Measurements from ENCODE around the gene PPP1R15B.

PPP1R15B gene

DNA sequence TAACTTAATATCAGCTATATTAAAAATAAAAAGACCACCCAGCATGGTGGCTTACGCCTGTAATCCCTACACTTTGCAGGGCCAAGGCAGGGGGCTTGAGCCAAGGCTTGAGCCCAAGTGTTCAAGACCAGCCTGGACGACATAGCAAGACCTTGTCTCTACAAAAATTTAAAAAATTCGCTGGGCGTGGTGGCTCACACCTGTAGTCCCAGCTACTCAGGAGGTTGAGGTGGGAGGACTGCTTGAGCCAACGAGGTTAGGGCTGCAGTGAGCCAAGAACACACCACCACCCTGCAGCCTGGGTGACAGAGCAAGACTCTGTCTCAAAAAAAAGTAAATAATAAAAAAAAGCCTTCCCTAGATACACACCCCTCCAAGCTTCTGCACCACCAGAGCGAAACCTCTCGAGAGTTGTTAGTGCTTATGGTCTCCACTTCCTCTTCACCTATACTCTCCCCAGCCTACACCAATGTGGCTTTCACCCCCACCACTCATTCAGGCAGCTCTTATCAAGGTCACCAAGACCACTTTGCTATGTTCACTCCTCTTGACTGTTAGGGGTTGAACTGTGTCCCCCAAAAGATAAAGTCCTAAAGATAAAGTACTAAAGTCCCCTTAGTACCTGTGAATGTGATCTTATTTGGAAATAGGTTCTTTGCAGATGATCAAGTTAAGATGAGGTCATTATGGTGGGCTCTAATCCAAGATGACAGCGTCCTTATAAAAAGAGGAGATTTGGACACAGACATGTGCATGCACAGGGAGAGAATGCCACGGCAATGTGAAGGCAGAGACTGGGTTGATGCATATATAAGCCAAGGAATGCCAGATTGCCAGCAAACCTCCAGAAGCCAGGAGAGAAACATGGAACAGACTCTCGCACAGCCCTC lies 6.8 kb upstream of the PPP1R15B start:
- TF ChIP-seq, protein P1, sequence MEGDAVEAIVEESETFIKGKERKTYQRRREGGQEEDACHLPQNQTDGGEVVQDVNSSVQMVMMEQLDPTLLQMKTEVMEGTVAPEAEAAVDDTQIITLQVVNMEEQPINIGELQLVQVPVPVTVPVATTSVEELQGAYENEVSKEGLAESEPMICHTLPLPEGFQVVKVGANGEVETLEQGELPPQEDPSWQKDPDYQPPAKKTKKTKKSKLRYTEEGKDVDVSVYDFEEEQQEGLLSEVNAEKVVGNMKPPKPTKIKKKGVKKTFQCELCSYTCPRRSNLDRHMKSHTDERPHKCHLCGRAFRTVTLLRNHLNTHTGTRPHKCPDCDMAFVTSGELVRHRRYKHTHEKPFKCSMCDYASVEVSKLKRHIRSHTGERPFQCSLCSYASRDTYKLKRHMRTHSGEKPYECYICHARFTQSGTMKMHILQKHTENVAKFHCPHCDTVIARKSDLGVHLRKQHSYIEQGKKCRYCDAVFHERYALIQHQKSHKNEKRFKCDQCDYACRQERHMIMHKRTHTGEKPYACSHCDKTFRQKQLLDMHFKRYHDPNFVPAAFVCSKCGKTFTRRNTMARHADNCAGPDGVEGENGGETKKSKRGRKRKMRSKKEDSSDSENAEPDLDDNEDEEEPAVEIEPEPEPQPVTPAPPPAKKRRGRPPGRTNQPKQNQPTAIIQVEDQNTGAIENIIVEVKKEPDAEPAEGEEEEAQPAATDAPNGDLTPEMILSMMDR (IDR thresholded peaks at IDR 0.05; ENCODE audit: control extremely low read depth, extremely low read depth, low read depth, missing control alignments) = no peak
- ChIA-PET POLR2A (no interaction called here), CTCF (interaction anchor here (0.7 to 3.6 kb wide), 6 partner anchors 8 to 389 kb away, joined by 3 to 30 read pairs (median 8); no protein-coding TSS in a partner anchor)
- DNase-seq (ENCODE audit: extremely low spot score) = peak; percentile 57

DNA sequence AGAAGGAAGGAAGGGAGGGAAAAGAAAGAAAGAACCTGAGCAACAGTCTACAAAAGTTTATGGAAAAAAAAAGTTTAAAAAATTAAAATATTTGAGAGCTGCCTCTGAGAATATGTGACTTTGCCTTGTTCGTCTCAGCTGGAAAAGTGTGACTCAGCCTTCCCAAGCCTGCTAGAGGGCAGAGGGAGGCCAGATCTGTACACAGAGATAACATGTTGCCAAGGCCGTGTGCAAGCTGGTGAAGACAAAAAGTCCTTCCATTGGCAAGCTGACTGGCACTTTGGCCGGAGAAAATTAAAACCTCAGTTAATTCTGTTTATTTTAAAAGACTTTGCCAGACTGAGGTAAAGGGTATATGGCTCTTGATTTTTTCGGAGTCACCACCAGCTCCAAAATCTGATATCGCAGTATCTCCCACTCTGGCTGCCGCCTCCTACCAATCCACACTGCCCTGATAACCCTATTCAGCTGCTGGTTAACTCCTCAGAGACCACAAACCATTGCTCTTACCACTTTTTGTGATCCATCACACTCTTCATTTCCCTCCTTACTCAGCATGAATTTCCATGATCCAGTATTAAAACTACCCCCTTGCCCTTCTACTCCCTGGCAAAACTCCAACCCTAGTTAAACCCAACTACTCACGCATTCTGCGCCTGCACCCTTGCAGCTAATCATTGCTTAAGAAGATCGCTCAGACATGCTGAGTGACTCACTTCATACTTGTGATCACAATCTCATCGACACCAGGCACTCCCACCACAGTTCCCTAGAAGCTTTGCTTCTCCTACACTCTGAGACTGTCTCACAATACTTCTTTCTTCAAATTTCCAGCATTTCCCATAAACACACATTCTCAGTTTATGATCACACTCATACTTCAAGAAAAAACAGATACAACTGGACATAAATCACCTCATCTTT lies 5.7 kb upstream of the PPP1R15B start:
- CTCF ChIA-PET = interaction anchor here (0.9 to 3.6 kb wide), 5 partner anchors 14 to 86 kb away, joined by 3 to 30 read pairs (median 11); no protein-coding TSS in a partner anchor
- POLR2A ChIA-PET = no interaction called here
- TF ChIP-seq, protein P1 (IDR thresholded peaks at IDR 0.05; ENCODE audit: control extremely low read depth, extremely low read depth, low read depth, missing control alignments) = no peak
- DNase-seq (ENCODE audit: extremely low spot score) = no peak

DNA sequence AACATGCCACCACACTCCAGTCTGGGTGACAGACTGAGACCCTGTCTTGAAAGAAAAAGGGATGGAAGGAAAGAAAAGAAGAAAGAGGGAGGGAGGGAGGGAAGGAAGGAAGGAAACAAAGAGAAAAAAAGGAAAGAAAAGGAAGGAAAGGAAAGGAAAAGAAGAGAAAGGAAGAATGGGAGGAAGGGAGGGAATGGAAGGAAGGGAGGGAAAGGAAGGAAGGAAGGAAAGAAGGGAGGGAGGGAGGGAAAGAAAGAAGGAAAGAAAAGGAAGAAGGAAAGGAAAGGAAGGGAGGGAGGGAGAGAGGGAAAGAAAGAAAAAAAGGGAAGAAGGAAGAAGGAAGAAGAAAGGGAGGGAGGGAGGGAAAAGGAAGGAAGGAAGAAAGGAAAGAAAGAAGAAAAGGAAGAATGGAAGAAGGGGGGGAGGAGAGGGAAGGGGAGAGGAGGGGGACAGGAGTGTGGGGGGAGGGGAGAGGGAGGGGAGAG lies 5.0 kb upstream of the PPP1R15B start:
- DNase-seq (ENCODE audit: extremely low spot score) = no peak
- CTCF ChIA-PET = interaction anchor here (0.9 to 3.6 kb wide), 4 partner anchors 15 to 87 kb away, joined by 5 to 30 read pairs (median 12); no protein-coding TSS in a partner anchor
- TF ChIP-seq, protein P1 (IDR thresholded peaks at IDR 0.05; ENCODE audit: control extremely low read depth, extremely low read depth, low read depth, missing control alignments) = no peak
- POLR2A ChIA-PET = no interaction called here

DNA sequence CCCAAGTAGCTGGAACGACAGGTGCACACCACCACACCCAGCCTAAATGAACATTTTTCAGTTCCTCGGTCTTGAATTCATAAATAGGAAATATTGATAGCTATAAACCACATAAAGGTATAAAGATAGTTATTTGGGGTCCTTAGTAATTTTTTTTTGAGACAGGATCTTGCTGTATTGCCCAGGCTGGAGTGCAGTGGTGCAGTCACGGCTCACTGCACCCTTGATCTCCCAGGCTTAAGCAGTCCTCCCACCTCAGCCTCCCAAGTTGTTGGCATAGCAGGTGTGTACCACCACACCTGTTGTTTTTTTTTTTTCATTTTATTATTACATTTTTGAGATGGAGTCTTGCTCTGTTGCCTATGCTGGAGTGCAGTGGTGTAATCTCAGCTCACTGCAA lies 3.7 kb upstream of the PPP1R15B start:
- POLR2A ChIA-PET = interaction anchor here (0.6 kb wide), 1 partner anchor 144 kb away, joined by 4 read pairs; no protein-coding TSS in a partner anchor
- CTCF ChIA-PET = interaction anchor here (2.0 to 3.9 kb wide), 3 partner anchors 14 to 392 kb away, joined by 6 to 54 read pairs (median 15); no protein-coding TSS in a partner anchor

DNA sequence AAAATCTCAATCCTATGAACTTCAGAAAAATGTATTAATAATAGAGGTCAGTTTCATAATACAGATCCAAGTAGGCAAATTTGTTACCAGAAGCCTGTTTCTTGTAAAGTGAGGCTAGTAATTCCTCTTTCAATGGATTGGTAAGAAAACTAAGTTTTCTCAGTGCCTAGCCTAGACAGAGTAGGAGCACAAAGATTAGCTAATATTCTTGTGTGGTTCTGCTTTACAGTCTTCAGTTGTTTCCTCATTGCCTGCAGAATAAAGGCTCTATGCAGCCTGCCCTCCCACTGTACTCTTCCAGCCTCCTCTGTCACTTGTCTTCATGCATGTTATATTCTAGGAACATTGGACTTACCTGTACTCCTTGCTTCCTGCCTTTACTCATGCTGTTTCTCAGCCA lies 2.4 kb upstream of the PPP1R15B start:
- POLR2A ChIA-PET = no interaction called here
- CTCF ChIA-PET = interaction anchor here (0.9 to 3.9 kb wide), 6 partner anchors 15 to 393 kb away, joined by 3 to 54 read pairs (median 8); no protein-coding TSS in a partner anchor
- no peak for DNase-seq (ENCODE audit: extremely low spot score)
- TF ChIP-seq, protein P1 (IDR thresholded peaks at IDR 0.05; ENCODE audit: control extremely low read depth, extremely low read depth, low read depth, missing control alignments) = no peak

More for the DNA sequence above, 3.7 kb upstream of the PPP1R15B start:
- TF ChIP-seq, protein P1 (IDR thresholded peaks at IDR 0.05; ENCODE audit: control extremely low read depth, extremely low read depth, low read depth, missing control alignments) = no peak
- no peak for DNase-seq (ENCODE audit: extremely low spot score)

DNA sequence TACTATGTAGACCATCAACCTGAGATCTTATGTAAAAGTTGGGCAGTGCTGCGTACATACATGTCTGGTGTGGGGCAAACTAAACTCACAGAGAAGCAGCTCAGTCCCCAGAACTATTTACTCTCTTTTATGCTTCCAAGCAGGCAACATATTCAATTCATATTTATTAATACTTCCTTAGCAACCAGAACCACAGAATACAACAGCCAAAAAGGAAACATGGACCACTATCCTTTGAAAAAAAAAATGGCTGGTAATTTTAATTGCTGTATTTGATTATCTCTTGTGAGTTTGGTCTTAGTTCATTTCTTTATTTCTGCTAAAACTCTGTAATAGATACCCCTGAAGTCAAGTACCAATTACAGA lies 1.5 kb upstream of the PPP1R15B start:
- DNase-seq (ENCODE audit: extremely low spot score) = no peak
- POLR2A ChIA-PET = no interaction called here

More for the DNA sequence above, 1.5 kb upstream of the PPP1R15B start:
- CTCF ChIA-PET = interaction anchor here (1.2 to 3.9 kb wide), 4 partner anchors 10 to 33 kb away, joined by 3 to 54 read pairs (median 13); no protein-coding TSS in a partner anchor
- TF ChIP-seq, protein P1 (IDR thresholded peaks at IDR 0.05; ENCODE audit: control extremely low read depth, extremely low read depth, low read depth, missing control alignments) = no peak

All from GM10248 (cell line).